Measurements from ENCODE around the gene HS2ST1.
A peak's percentile ranks its signal among the peaks of the same experiment; 100 is the strongest.

HS2ST1 gene

GRCh38 chr1:87104945-87105344 is 190.5 kb downstream of the HS2ST1 start:
- no peak for DNase-seq (ENCODE audit: low read depth in 2 of 3, low spot score in 1 of 3)

DNA sequence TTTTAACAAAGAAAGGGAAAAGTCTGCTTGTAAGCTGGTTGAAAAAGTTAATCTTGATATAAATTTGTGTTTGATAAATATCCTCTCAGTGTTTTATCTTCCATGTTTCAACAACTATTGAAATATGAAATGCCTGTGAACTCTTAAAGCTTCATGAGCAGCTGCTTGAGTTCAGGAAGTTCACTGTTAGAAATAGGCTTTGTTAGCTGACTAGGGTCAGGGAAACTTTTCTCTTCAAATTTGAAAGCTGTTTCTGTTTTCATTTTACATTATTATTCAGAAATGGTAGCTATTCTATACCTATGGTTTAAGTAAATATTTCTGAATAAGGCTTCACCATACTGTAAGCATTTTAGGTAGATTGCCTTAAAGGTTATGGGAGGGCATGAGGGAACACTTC is 191.7 kb downstream of the HS2ST1 start:
- DNase-seq (ENCODE audit: low read depth in 2 of 3, low spot score in 1 of 3) = no peak

DNA sequence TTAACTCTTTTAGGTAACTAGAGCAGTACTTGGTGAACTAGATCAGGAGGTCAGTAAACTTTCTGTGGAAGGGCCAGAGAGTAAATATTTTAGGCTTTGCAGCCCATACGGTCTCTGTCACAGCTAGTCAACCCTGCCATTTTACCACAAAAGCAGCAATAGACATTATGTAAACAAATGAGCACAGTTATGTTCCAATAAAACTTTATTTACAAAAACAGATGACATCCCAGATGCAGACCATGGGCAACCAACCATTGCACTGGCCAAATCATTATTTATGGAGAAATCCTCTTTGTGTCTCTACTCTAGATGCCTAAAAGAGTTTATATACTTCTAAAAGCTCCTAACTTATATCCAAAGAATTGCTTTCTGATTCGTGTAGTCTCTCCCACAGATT is 192.4 kb downstream of the HS2ST1 start:
- no peak for DNase-seq (ENCODE audit: low read depth in 2 of 3, low spot score in 1 of 3)

GRCh38 chr1:87108228-87108627 is 193.8 kb downstream of the HS2ST1 start:
- no peak for DNase-seq (ENCODE audit: low read depth in 2 of 3, low spot score in 1 of 3)

DNA sequence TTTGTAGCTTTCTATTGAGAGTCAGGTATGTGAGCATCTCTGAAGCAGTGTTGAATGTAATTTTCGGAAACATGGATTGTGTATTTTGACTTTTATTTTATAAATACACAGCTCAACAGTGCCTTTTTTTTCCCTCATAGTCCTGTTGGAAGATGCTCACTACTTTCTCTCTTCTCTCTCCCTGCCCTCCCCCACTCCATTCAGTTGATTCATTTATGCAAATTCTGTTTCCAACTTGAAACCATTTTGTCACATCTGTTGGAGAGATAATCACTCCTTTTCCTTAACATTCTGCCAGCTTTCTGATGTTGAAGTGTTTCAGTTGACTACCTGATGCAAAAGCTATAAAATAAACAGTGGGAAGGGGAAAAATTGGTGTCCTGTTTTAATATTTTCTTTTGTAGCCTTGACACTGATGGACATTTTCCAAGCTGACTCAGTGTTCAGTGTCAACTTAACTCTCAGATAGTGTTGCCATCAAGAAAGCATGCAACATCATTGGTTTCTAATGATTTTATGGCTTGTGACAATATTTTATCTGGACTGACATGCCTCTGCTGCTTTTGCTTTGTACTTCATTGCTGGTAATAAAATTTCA is 194.5 kb downstream of the HS2ST1 start:
- no peak for DNase-seq (ENCODE audit: low read depth in 2 of 3, low spot score in 1 of 3)

DNA sequence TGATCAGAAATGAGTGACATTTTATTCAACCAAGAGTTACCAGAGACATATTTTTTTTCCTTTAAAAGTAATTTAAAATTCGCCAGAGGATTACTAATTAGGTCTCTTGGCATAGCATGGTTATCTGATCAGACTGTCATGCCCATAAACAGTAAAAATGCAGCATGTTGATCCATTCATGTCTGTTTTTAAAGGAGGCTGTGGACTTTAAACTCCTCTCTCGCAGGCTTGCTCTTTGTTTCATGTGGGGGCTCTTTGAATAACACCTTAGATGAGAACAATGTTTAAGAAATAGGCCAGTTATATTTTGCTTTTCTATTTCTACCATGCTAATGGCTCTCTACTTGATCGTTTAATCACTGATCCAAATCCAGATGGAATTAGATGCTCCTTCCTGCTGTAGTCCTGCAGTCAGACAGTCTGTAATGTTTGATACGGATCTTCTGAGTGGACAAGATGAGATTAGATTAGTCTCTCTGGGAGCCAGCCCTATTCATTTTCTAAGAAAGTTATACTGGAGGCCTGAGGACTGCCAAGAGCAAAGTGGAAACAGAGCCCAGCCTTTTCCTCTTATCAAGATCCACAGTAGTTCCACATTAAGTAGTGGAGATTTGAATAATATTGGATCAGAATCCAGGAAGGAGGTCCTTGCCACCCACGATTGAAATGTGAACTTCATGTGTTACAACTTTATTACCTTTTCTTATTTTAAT is 197.4 kb downstream of the HS2ST1 start:
- no peak for DNase-seq (ENCODE audit: low read depth in 2 of 3, low spot score in 1 of 3)

DNA sequence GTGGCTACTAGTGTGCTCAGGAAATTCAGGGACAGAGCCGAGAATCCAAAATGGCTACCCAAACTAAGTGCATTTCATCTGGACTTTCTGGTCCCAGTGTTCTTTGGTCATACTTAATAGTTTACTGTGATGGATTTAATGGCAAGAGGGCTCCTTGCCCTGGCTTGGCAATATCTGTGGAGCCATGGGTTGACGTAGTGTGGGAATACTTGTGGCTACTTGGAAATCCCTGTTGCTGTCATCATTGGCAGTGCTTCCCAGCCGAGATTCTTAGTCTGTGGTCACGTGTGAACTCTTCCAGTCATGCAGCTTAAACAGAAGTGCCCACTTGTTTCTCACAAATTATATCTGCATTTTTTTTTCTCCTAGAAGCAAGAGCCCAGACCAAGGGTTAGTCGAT is 198.9 kb downstream of the HS2ST1 start:
- DNase-seq (ENCODE audit: low read depth in 2 of 3, low spot score in 1 of 3) = no peak

GRCh38 chr1:87115317-87115890 is 201.0 kb downstream of the HS2ST1 start:
- DNase-seq (ENCODE audit: low read depth in 2 of 3, low spot score in 1 of 3) = no peak

GRCh38 chr1:87115891-87116290 is 201.5 kb downstream of the HS2ST1 start:
- DNase-seq (ENCODE audit: low read depth in 2 of 3, low spot score in 1 of 3) = no peak

DNA sequence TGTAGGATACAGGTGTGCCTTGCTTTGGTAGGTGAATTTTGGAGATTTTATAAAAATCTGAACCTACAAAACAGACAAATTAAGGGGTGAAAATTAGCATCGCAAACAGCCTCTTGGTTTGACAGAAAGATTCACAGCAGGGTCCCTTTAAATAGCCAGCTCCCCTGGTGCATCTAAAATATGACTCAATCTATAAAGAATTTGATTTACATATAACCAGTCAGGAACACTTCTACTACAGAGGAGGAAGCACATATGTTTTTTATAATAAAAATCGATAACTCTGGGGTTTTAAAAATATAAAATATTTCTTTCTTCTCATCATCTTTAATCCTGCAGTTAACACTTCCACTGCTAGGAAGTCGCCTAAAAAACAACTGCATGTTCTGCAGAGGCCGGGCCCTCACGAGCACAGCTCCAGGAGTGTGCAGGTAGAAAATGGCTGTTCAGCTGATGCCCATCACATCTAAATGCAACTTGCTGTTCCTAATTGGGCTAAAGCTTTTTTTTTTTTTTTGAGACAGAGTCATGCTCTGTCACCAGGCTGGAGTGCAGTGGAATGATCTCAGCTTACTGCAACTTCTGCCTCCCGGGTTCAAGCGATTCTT is 203.4 kb downstream of the HS2ST1 start:
- no peak for DNase-seq (ENCODE audit: low read depth in 2 of 3, low spot score in 1 of 3)

DNA sequence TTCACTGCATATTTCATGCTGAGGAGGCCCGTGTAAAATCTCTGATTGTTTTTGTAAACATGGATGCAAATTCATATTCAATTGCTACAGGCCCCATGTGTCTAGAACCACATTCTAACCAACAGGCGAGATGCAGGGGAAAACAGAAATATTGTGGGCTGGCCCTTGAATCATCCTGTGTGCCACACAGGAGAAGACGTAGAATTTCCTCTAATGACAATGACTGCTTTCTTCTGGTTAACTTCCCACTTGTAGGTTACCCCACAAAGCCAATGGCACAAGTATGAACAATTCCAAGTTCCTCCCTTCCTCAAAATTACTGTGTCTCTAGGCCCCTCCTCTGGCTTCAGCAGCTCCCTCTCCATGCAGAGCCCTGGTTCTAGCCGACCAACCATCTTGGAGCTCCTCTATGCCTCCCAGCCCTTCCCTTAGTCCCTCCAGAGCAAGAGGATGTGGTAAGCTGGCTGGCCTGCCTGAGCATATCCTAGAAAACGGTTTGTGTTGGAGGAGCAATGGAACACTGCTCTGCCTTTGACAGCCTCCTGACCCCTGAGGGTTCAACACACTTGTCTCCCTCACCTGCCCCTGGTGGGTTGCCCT is 205.2 kb downstream of the HS2ST1 start:
- DNase-seq (ENCODE audit: low read depth in 2 of 3, low spot score in 1 of 3) = no peak

DNA sequence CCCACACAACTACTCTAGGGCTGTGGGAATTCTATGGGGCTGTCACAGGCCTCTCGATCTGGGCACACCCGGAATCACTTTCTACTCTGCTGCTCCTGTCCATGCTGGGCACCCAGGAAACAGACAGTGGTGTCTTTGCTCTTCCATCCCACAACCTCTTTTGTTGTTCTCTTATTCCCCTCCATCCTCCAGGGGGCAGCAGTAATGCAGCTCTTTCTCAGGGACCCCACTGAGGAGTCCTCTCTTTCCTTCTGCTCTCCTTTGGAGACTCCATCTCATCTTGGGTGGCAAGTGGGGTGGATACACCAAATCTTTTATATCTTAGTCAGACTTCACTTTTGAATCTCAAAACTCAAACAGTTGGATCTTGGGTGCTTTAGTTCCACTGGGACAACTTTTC is 206.3 kb downstream of the HS2ST1 start:
- no peak for DNase-seq (ENCODE audit: low read depth in 2 of 3, low spot score in 1 of 3)

DNA sequence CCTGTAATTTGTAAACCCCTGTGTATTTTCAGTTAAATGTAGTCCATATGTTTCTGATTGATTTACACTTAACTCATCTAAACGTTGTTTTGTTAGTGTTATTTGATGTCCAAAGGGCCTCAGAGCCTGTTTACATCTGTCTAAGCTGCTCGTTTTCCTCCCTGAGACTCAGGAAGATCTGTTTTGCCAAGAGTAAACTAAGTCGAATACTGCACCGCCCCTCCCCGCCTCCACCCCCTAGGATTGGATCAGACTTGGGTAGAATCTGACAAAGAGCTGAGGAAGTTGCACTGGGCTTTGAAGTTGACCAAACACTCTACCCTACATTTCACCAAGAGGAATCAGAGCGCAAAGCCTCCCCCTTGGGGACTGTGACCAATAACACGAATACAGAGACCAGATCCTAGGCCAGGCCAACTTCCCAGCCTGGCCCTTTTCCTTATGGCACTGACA is 207.3 kb downstream of the HS2ST1 start:
- no peak for DNase-seq (ENCODE audit: low read depth in 2 of 3, low spot score in 1 of 3)

GRCh38 chr1:87122243-87122642 is 207.8 kb downstream of the HS2ST1 start:
- DNase-seq (ENCODE audit: low read depth in 2 of 3, low spot score in 1 of 3) = no peak

DNA sequence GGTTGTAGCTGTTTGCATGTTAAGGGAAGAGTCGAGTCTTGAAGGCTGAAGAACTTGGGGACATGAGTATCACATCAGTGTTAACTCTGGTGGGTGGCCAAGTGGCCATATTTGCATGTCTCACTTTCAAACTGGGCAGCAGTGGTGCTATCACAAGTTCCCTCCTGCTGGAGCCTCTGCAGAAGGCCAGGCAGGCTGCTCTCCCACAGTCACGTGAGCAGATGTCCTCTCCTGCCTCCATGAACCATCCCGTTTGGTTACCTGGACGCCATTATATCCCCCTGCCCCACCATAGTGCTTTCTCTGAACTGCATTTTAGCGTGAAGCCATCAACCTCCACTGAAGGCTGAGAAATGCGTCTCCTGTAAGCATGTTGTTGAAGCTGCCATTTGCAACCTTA is 209.2 kb downstream of the HS2ST1 start:
- no peak for DNase-seq (ENCODE audit: low read depth in 2 of 3, low spot score in 1 of 3)

- DNase-seq (ENCODE audit: low read depth in 2 of 3, low spot score in 1 of 3) = no peak
These were observed 212.6 kb downstream of the HS2ST1 start for GRCh38 chr1:87126886-87127505.

GRCh38 chr1:87127581-87127980 is 213.1 kb downstream of the HS2ST1 start:
- no peak for DNase-seq (ENCODE audit: low read depth in 2 of 3, low spot score in 1 of 3)

- no peak for DNase-seq (ENCODE audit: low read depth in 2 of 3, low spot score in 1 of 3)
These were observed 214.6 kb downstream of the HS2ST1 start for GRCh38 chr1:87129038-87129437.

DNA sequence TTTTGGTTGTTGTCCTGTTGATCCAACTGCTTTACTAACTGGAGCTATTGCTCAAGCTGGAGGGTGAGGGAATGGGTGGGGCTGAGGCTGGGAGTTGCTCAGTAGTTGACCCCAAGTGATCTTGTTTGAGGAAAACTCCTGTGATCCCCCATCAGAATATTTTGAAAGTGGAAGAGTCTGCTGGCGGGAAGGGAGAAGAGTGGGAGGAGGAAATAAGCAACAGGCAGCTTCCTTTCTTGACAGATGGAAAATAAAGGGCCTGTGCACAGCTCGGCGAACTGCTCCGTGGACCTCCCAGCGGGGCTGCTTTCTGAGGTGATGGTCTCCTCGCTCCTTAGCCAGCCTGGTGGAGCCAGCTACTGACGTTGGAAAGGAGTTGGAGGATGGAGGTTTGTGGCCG is 215.2 kb downstream of the HS2ST1 start:
- no peak for DNase-seq (ENCODE audit: low read depth in 2 of 3, low spot score in 1 of 3)

- no peak for DNase-seq (ENCODE audit: low read depth in 2 of 3, low spot score in 1 of 3)
These were observed 216.0 kb downstream of the HS2ST1 start for GRCh38 chr1:87130438-87130837.

DNA sequence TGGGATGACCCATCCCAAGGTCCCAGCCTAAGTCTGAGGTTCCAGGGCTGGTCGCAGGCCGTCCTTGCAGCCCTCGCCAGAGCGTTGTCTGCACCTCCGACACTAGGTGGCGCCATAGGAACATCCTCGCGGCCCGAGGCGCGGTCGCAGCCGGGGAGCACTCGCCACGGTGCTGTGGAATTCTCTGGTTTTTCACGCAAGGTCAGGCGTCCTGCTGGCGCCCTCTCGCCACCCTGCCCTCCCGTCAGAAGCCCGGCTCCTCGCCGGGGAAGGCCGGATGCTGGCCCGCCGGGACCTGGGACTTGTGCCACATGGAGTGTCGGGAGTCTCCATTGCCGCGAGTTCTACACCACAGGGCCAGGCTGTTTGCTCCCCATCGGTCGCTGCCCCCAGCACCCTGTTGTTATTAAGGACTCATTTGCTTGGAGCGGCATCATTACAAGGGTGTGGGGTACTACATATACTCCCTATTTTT is 217.4 kb downstream of the HS2ST1 start:
- DNase-seq (ENCODE audit: low read depth in 2 of 3, low spot score in 1 of 3) = peak; percentile 45 to 75 (median 64)
